HG03045 (cell line): ENCODE measurements around the gene SSBP1.
A peak's percentile ranks its signal among the peaks of the same experiment; 100 is the strongest.
"Not testable (repeated sequence)": the region's sequence is repeated elsewhere in the genome, so short reads cannot be mapped to it uniquely, and the experiment has no call there.

ENCODE experiments used
- ATAC-seq: cut with Tn5 transposase; IDR thresholded peaks from one replicate; pipeline ENCODE4 v1.9.1; 2021; ENCODE audit warnings: mild to moderate bottlenecking, moderate library complexity; ENCODE audit not compliant: unreplicated experiment

SSBP1 gene

DNA sequence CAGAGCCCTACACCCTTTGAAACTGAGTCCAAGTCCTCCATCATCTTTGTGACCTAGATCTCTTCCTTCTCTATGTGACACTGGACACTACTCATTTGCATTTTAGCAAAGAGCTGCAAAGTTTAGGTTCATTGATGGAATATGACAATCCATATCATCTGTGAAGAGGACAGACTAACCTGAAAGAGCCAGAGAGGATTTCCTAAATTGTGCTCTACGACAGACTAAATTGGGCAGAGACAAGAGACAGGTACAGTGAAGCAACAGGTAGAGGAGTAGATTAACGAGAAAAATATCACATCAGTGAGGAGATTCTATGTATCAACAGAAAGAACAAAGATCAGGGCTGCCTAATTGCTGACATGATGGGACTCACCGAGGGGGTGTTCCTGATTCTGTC lies 25.6 kb downstream of the SSBP1 start, which contains the start of gene TAS2R3:
TSS of gene TAS2R3 (plus strand) at position 301 of the 400 bp plus-strand sequence. CDS start at position 363, 62 bp downstream.
- no peak for ATAC-seq

DNA sequence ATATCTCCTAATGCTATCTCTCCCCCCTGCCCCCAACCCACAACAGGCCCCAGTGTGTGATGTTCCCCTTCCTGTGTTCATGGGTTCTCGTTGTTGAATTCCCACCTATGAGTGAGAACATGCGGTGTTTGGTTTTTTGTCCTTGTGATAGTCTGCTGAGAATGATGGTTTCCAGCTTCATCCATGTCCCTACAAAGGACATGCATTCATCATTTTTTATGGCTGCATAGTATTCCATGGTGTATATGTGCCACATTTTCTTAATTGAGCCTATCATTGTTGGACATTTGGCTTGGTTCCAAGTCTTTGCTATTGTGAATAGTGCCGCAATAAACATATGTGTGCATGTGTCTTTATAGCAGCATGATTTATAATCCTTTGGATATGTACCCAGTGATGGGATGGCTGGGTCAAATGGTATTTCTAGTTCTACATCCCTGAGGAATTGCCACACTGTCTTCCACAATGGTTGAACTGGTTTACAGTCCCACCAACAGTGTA lies 32.0 kb downstream of the SSBP1 start:
- not testable (repeated sequence) for ATAC-seq

DNA sequence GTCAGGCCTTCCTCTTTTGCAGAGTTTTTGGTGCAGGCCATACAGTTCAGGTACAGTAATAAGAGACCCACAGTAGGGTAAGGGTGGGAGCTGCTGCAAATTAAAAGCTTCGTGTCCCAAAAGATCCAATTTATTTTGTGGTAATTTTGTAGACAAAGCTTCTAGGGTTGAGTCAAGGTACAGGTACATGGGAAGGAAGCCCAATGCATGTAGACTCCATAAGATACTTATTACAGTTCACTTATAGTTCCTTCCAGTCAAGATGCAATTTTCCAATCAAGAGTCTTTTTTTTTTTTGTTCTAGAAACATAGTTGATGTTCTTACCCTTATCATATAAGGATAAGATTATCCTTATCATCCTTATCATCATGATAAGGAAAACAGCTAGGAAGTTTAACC lies 38.2 kb downstream of the SSBP1 start, which contains the start of gene TAS2R4:
TSS of gene TAS2R4 (plus strand) at position 301 of the 400 bp plus-strand sequence. CDS start 1,815 bp downstream, outside the sequence.
- no peak for ATAC-seq

DNA sequence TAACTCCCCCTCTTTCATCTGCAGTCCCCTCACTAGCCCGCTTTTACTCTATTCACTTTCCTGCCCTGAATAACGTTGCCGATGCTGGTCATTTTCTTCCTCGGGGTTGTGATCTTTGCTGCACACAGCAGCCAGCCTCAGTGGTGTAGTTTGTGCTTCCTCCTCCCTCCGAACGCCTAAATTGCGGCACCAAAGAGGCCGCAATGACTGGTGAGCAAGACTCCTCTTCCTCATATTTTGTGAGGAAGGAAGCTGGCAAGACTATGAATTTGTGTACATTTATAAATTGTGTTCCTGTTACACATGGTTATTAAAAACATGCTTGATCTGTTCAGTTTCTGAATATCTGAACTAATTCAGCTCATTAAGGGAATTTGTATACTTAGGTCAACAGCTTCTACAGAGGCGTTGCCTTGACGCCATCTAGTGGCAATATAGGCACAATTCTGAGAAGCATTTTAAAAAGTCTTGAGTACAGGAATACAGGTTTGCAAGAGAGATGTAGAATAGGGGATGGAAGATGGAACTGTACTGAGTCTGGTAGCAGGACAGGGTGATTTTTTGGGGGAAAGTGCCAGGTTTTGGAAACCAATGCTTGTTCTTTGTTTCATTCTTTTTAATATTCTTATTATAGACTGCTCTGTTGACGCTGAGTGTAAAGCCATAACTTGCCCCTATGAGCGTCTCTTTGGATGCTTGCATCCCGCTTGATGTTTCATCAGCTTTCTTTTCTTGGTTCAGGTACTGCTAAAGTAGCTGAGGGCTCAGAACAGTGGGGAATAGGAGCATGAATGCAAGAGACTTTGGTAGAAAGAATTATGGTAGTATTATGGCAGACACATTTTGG lies 47.8 kb downstream of the SSBP1 start:
- ATAC-seq, result peak; percentile 60

DNA sequence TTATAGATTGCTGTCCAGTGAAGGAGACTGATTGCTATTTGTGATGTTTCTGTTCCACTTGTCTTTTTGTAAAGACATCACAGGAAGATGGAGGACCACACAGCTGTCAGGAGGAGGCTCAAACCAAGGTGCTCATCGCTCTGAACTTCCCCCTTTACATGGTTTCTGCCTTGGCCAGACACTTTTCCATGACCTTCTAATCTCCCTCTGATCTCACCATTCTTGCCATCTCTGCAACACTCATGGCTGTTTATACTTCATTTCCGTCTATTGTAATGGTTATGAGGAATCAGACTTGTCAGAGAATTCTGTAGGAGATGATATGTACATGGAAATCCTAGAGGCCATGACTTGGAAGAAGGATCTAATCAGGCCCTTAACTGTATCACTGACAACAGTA lies 50.1 kb downstream of the SSBP1 start:
- no peak for ATAC-seq

DNA sequence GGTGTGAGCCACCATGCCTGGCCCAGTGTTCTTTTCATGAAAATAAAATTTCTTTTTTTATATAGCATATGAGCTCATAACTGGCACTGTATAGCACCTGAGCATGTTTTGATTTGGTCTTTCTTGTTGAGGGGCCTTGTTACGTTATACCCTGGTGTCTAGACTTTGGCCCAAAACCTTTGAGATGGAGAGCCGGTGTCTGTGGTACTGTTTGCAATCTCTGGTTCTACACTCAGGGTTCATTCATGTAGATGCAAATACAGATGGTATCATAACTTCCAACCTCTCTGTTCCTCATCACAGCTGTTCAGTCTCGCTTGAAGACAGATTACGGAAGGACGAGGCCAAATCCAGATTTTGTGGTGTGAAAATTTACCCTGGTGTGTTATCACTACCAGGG lies 51.8 kb downstream of the SSBP1 start, which contains the start of gene TAS2R5:
TSS of gene TAS2R5 (plus strand) at position 301 of the 400 bp plus-strand sequence. CDS start 145 bp downstream, outside the sequence.
- ATAC-seq, result no peak

DNA sequence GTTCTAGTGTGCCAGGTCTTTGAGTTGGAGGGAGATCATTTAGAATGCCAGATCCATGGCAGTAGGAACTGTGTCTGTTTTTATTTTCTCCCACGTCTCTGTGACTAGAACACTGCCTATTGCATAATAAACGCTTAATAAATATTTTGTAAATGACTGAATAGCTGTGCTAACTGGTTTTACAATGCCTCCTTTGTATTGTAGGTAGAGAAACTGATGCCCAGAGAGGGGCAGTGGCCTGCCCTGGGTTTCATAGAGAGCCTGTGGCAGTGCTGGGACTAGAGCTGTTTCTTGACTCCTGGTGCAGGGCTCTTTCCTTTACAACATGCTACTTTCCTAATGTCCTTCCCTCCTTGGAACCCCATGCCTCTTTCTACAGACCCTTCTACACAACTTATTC lies 54.4 kb downstream of the SSBP1 start:
- ATAC-seq, result no peak
